Neuron (in vitro differentiated cells): ENCODE data around the gene PABPN1L.

ENCODE experiments used
- H2AFZ ChIP-seq: one replicate; pipeline ENCODE4 v1.6.1; 2013; ENCODE audit warnings: low read depth, mild to moderate bottlenecking, inconsistent platforms, low read length, moderate library complexity
- H3K27me3 ChIP-seq: one replicate; pipeline ENCODE4 v1.6.1; 2013; ENCODE audit warnings: low read length; ENCODE audit not compliant: insufficient read depth
- H3K36me3 ChIP-seq: one replicate; pipeline ENCODE4 v1.6.1; 2013; ENCODE audit warnings: low read length; ENCODE audit not compliant: insufficient read depth
- H3K4me1 ChIP-seq: one replicate; pipeline ENCODE4 v1.6.1; 2013; ENCODE audit warnings: low read length; ENCODE audit not compliant: insufficient read depth
- H3K4me3 ChIP-seq: 2 replicates; pipeline ENCODE4 v1.5.1; 2013; ENCODE audit warnings: mild to moderate bottlenecking, low read length, moderate library complexity
- H3K9me3 ChIP-seq: one replicate; pipeline ENCODE4 v1.6.1; 2013; ENCODE audit warnings: low read length

The PABPN1L gene

GRCh38 chr16:88839745-88840599 lies 26.5 kb downstream of the PABPN1L start:
- no peak overlapping the region for H2AFZ ChIP-seq
- no peaks in the 10 kb centered on the region for H3K4me1 ChIP-seq
- H3K36me3 ChIP-seq: no peaks in the 10 kb centered on the region
- H3K27me3 ChIP-seq: no peaks in the 10 kb centered on the region
- H3K9me3 ChIP-seq: no peaks in the 10 kb centered on the region
- H3K4me3 ChIP-seq: no peak overlapping the region

GRCh38 chr16:88839026-88839529 lies 27.4 kb downstream of the PABPN1L start:
- Histone ChIP-seq H3K27me3 (no peaks in the 10 kb centered on the region), H3K4me1 (no peaks in the 10 kb centered on the region), H3K36me3 (no peaks in the 10 kb centered on the region), H2AFZ (no peak overlapping the region), H3K9me3 (no peaks in the 10 kb centered on the region), H3K4me3 (no peak overlapping the region)

GRCh38 chr16:88838566-88838965 lies 27.9 kb downstream of the PABPN1L start:
- H3K36me3 ChIP-seq: no peaks in the 10 kb centered on the region
- H2AFZ ChIP-seq: no peak overlapping the region
- no peaks in the 10 kb centered on the region for H3K9me3 ChIP-seq
- no peaks in the 10 kb centered on the region for H3K27me3 ChIP-seq
- no peaks in the 10 kb centered on the region for H3K4me1 ChIP-seq
- no peak overlapping the region for H3K4me3 ChIP-seq

- Histone ChIP-seq H3K9me3 (no peaks in the 10 kb centered on the region), H3K4me3 (no peak overlapping the region), H3K4me1 (no peaks in the 10 kb centered on the region), H2AFZ (no peak overlapping the region), H3K27me3 (no peaks in the 10 kb centered on the region), H3K36me3 (no peaks in the 10 kb centered on the region)
These were observed 28.7 kb downstream of the PABPN1L start for GRCh38 chr16:88837806-88838205.

GRCh38 chr16:88836791-88837190 lies 29.7 kb downstream of the PABPN1L start:
- no peaks in the 10 kb centered on the region for H3K36me3 ChIP-seq
- no peak overlapping the region for H2AFZ ChIP-seq
- no peaks in the 10 kb centered on the region for H3K27me3 ChIP-seq
- no peaks in the 10 kb centered on the region for H3K4me1 ChIP-seq
- no peak overlapping the region for H3K4me3 ChIP-seq
- no peaks in the 10 kb centered on the region for H3K9me3 ChIP-seq

- H2AFZ ChIP-seq: no peak overlapping the region
- H3K4me1 ChIP-seq: no peaks in the 10 kb centered on the region
- H3K36me3 ChIP-seq: no peaks in the 10 kb centered on the region
- no peaks in the 10 kb centered on the region for H3K27me3 ChIP-seq
- no peak overlapping the region for H3K4me3 ChIP-seq
- H3K9me3 ChIP-seq: no peaks in the 10 kb centered on the region
These were observed 30.6 kb downstream of the PABPN1L start for GRCh38 chr16:88835818-88836217.

- Histone ChIP-seq H3K4me1 (no peaks in the 10 kb centered on the region), H3K27me3 (no peaks in the 10 kb centered on the region)
These were observed 31.1 kb downstream of the PABPN1L start for GRCh38 chr16:88835383-88835782.

GRCh38 chr16:88834670-88835069 lies 31.8 kb downstream of the PABPN1L start:
- Histone ChIP-seq H3K9me3 (no peaks in the 10 kb centered on the region), H3K4me1 (no peaks in the 10 kb centered on the region), H3K4me3 (no peak overlapping the region), H2AFZ (no peak overlapping the region), H3K36me3 (no peaks in the 10 kb centered on the region), H3K27me3 (no peaks in the 10 kb centered on the region)

More at GRCh38 chr16:88835383-88835782, 31.1 kb downstream of the PABPN1L start:
- H2AFZ ChIP-seq: no peak overlapping the region
- H3K9me3 ChIP-seq: no peaks in the 10 kb centered on the region
- H3K4me3 ChIP-seq: no peak overlapping the region
- no peaks in the 10 kb centered on the region for H3K36me3 ChIP-seq

- Histone ChIP-seq H3K9me3 (no peaks in the 10 kb centered on the region), H3K4me1 (no peaks in the 10 kb centered on the region), H3K27me3 (no peaks in the 10 kb centered on the region), H3K4me3 (no peak overlapping the region), H3K36me3 (no peaks in the 10 kb centered on the region), H2AFZ (no peak overlapping the region)
These were observed 33.4 kb downstream of the PABPN1L start for GRCh38 chr16:88833086-88833485.

GRCh38 chr16:88831838-88832237 lies 34.6 kb downstream of the PABPN1L start:
- Histone ChIP-seq H3K9me3 (no peaks in the 10 kb centered on the region), H3K27me3 (no peaks in the 10 kb centered on the region), H3K4me1 (no peaks in the 10 kb centered on the region), H2AFZ (no peak overlapping the region), H3K4me3 (no peak overlapping the region), H3K36me3 (no peaks in the 10 kb centered on the region)

GRCh38 chr16:88830783-88831182 lies 35.7 kb downstream of the PABPN1L start:
- Histone ChIP-seq H3K27me3 (no peaks in the 10 kb centered on the region), H3K4me1 (no peaks in the 10 kb centered on the region), H2AFZ (no peak overlapping the region), H3K9me3 (no peaks in the 10 kb centered on the region), H3K4me3 (no peak overlapping the region), H3K36me3 (no peaks in the 10 kb centered on the region)

GRCh38 chr16:88830258-88830657 lies 36.2 kb downstream of the PABPN1L start:
- Histone ChIP-seq H3K36me3 (no peaks in the 10 kb centered on the region), H2AFZ (no peak overlapping the region), H3K27me3 (no peaks in the 10 kb centered on the region), H3K9me3 (no peaks in the 10 kb centered on the region), H3K4me3 (no peak overlapping the region), H3K4me1 (no peaks in the 10 kb centered on the region)

- Histone ChIP-seq H2AFZ (no peak overlapping the region), H3K4me3 (no peak overlapping the region), H3K27me3 (no peaks in the 10 kb centered on the region), H3K9me3 (no peaks in the 10 kb centered on the region), H3K36me3 (no peaks in the 10 kb centered on the region), H3K4me1 (no peaks in the 10 kb centered on the region)
These were observed 37.7 kb downstream of the PABPN1L start for GRCh38 chr16:88828711-88829110.

GRCh38 chr16:88827727-88828126 lies 38.7 kb downstream of the PABPN1L start:
- Histone ChIP-seq H2AFZ (no peak overlapping the region), H3K4me3 (no peak overlapping the region), H3K36me3 (no peaks in the 10 kb centered on the region), H3K9me3 (no peaks in the 10 kb centered on the region), H3K4me1 (no peaks in the 10 kb centered on the region), H3K27me3 (no peaks in the 10 kb centered on the region)
